Hepatocyte (in vitro differentiated cells): ENCODE data around the gene GJC1. TPM values are rescaled to one million over a fixed set of nuclear protein-coding genes. Genes with fewer than 3 reads are reported as not detected.

ENCODE experiments used
- DNase-seq: peaks from one replicate; pipeline ENCODE4 v3.0.0-alpha.2; 2016; ENCODE audit warnings: low spot score
- H2AFZ ChIP-seq: fragments of 200-600 bp; sonication (generic); 2 replicates; pipeline ENCODE4 v1.6.0; 2016; ENCODE audit warnings: antibody characterized with exemption, mild to moderate bottlenecking
- H3K27ac ChIP-seq: fragments of 200-600 bp; sonication (generic); 2 replicates; pipeline ENCODE4 v1.5.1; 2016; ENCODE audit warnings: mild to moderate bottlenecking
- H3K27me3 ChIP-seq: fragments of 200-600 bp; sonication (generic); 2 replicates; pipeline ENCODE4 v1.6.1; 2016
- H3K36me3 ChIP-seq: fragments of 200-600 bp; sonication (generic); replicated peaks from 2 replicates; pipeline ENCODE4 v1.5.1; 2016; ENCODE audit warnings: low read depth; ENCODE audit not compliant: insufficient read depth
- H3K4me1 ChIP-seq: fragments of 200-600 bp; sonication (generic); 2 replicates; pipeline ENCODE4 v1.5.1; 2016; ENCODE audit warnings: mild to moderate bottlenecking, moderate library complexity; ENCODE audit not compliant: insufficient read depth
- H3K4me2 ChIP-seq: fragments of 200-600 bp; sonication (generic); 2 replicates; pipeline ENCODE4 v1.6.0; 2016
- H3K4me3 ChIP-seq: fragments of 200-600 bp; sonication (generic); 2 replicates; pipeline ENCODE4 v1.5.1; 2016; ENCODE audit warnings: mild to moderate bottlenecking
- H3K79me2 ChIP-seq: fragments of 200-600 bp; sonication (generic); 2 replicates; pipeline ENCODE4 v1.6.0; 2017; ENCODE audit warnings: mild to moderate bottlenecking
- H3K9me2 ChIP-seq: fragments of 200-600 bp; sonication (generic); replicated peaks from 2 replicates; pipeline ENCODE4 v1.6.0; 2017; ENCODE audit warnings: mild to moderate bottlenecking; ENCODE audit not compliant: insufficient read depth
- H3K9me3 ChIP-seq: fragments of 200-600 bp; sonication (generic); 2 replicates; pipeline ENCODE4 v1.5.1; 2016; ENCODE audit warnings: low read depth, mild to moderate bottlenecking
- H4K20me1 ChIP-seq: fragments of 200-600 bp; sonication (generic); 2 replicates; pipeline ENCODE4 v1.6.0; 2016; ENCODE audit warnings: mild to moderate bottlenecking; ENCODE audit not compliant: insufficient read depth, poor library complexity, severe bottlenecking
- EZH2 ChIP-seq: fragments of 200-600 bp; sonication (generic); IDR thresholded peaks from 2 replicates; pipeline ENCODE4 v1.6.1; 2016; ENCODE audit warnings: antibody characterized with exemption, mild to moderate bottlenecking, borderline replicate concordance
- EZH2phosphoT487 ChIP-seq: fragments of 200-600 bp; sonication (generic); IDR thresholded peaks from one replicate; pipeline ENCODE4 v1.6.1; 2018; ENCODE audit warnings: antibody characterized with exemption, mild to moderate bottlenecking, low read depth, moderate library complexity; ENCODE audit not compliant: unreplicated experiment, severe bottlenecking
- WGBS: methylation state at CpG from one replicate; pipeline ENCODE4 v1.1.6; 2016; ENCODE audit warnings: low lambda C conversion rate; ENCODE audit errors: missing lambda C conversion rate; 5-methylcytosine and 5-hydroxymethylcytosine counted together
- polyA plus RNA-seq: library from polyadenylated mRNA; unstranded; fragments of >200 nt; fragmentation: Nextera tagmentation; extraction: Ambion mirVana; gene quantifications from 2 replicates; pipeline ENCODE4 v1.2.1, GENCODE V29; 2016
- total RNA-seq: library from RNA; depleted of rRNA; stranded (reverse); fragments of >200 nt; gene quantifications from 2 replicates; pipeline ENCODE4 v1.2.3, GENCODE V29; 2014
- TF ChIP-seq, protein P1 (sequence below): fragments of 200-600 bp; sonication (generic); IDR thresholded peaks from 2 replicates; pipeline ENCODE4 v1.5.1; 2016; ENCODE audit warnings: antibody characterized with exemption, mild to moderate bottlenecking; ENCODE audit not compliant: poor library complexity

The GJC1 gene
- total and polyA plus RNA-seq, 2 experiments from 2014 or later, result 7.5 to 11.4 TPM

DNA sequence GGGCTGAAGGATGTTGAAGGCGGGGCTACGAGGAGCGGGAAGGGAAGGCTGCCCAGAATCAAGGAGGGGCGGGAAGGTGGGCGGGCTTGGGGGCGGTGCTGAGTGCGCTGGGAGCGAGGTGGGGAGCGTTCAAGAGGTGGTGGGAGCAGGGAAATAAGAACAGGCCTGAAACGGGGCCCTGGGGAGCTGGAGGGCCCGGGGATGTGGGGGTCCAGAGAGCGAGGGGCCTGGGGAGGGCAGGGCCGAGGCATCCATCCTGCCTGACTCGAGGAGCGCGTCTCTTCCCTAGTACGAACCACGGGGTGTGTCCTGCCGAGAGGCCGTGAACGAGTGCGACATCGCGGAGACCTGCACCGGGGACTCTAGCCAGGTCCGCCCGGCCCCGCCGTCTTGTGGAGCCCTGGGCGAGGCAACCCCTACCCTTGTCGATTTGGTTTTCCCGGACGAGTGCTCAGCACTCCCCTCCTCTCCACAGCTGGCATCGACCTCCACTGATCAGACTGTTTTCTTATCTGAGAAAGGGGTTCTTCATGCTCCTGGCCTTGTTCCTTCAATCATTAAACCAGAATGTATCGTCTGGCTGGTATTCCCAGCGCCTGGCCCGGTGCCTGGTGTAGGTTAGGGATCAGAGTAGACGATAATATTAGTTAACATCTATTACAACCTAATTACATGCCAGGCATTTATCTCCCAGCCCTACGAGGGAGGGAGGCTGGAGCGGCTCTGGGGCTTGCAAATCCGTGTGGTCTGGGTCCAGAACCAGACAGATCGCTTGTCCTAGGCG, 54.1 kb downstream of the GJC1 start:
- no peaks in the 10 kb centered on the region for H3K36me3 ChIP-seq
- H4K20me1 ChIP-seq, result no peaks in the 10 kb centered on the region
- no peaks in the 10 kb centered on the region for H3K9me3 ChIP-seq
- H3K4me3 ChIP-seq, result peak overlapping the region; percentile 26
- H3K27me3 ChIP-seq, result no peaks in the 10 kb centered on the region
- H3K79me2 ChIP-seq, result no peaks in the 10 kb centered on the region
- 22% methylated on average over 27 of the region's 43 CpGs for WGBS
- peak overlapping the region; percentile 96 for H3K4me2 ChIP-seq
- peak; percentile 99 for DNase-seq
- no peaks in the 10 kb centered on the region for H3K4me1 ChIP-seq
- H2AFZ ChIP-seq, result peak overlapping the region; percentile 36
- H3K27ac ChIP-seq, result no peak overlapping the region
- no peak for TF ChIP-seq EZH2phosphoT487
- TF ChIP-seq, protein P1, sequence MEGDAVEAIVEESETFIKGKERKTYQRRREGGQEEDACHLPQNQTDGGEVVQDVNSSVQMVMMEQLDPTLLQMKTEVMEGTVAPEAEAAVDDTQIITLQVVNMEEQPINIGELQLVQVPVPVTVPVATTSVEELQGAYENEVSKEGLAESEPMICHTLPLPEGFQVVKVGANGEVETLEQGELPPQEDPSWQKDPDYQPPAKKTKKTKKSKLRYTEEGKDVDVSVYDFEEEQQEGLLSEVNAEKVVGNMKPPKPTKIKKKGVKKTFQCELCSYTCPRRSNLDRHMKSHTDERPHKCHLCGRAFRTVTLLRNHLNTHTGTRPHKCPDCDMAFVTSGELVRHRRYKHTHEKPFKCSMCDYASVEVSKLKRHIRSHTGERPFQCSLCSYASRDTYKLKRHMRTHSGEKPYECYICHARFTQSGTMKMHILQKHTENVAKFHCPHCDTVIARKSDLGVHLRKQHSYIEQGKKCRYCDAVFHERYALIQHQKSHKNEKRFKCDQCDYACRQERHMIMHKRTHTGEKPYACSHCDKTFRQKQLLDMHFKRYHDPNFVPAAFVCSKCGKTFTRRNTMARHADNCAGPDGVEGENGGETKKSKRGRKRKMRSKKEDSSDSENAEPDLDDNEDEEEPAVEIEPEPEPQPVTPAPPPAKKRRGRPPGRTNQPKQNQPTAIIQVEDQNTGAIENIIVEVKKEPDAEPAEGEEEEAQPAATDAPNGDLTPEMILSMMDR, result no peak
- no peak for TF ChIP-seq EZH2
- no peaks in the 10 kb centered on the region for H3K9me2 ChIP-seq

GRCh38 chr17:44775136-44775837, 54.8 kb downstream of the GJC1 start:
- peak overlapping the region; percentile 96 for H3K4me2 ChIP-seq
- H3K36me3 ChIP-seq, result no peaks in the 10 kb centered on the region
- no peaks in the 10 kb centered on the region for H3K79me2 ChIP-seq
- WGBS, result 2% methylated on average over 40 of the region's 50 CpGs
- no peak overlapping the region for H3K27ac ChIP-seq
- H3K4me3 ChIP-seq, result peak overlapping the region; percentile 24
- H4K20me1 ChIP-seq, result no peaks in the 10 kb centered on the region
- TF ChIP-seq EZH2 (no peak), EZH2phosphoT487 (no peak)
- TF ChIP-seq, protein P1, result no peak
- peak overlapping the region; percentile 42 for H2AFZ ChIP-seq
- no peak for DNase-seq
- H3K9me3 ChIP-seq, result no peaks in the 10 kb centered on the region
- no peaks in the 10 kb centered on the region for H3K27me3 ChIP-seq
- H3K4me1 ChIP-seq, result no peaks in the 10 kb centered on the region
- H3K9me2 ChIP-seq, result no peaks in the 10 kb centered on the region

DNA sequence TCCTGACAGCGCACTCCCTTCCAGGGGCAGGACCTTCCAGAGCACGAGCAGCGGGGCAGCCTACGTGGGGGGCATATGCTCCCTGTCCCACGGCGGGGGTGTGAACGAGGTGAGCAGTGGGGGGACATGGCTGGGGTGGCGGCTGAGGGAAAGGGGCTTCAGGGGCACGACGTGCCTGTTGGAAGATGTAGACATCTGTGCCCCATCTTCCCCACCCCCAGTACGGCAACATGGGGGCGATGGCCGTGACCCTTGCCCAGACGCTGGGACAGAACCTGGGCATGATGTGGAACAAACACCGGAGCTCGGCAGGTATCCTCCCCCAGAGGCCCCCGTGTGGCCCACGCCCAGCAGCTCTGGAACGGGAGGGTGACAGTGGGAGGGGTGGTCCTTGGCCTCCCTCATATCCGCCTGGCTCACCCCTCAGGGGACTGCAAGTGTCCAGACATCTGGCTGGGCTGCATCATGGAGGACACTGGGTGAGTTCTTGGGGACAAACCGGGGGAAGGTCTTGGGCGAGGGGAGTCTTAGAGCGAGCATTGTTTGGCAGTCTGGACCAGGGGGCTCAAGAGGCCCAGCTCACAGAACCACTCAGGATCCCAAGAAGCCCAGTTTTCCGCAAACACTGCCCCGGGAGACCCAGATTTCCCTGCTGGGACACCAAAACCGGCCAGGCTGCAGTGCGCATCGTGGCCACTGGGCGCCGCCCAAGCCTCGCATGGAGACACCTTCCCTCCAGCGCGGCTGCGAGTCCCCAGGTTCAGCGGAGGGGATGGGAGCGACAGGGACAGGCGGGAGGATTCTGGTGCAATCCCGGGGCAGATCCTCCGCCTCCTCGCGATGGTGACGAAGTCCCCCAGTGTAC, 55.6 kb downstream of the GJC1 start:
- Histone ChIP-seq H3K79me2 (no peaks in the 10 kb centered on the region), H3K9me3 (no peaks in the 10 kb centered on the region), H3K27ac (no peak overlapping the region), H3K4me3 (peak overlapping the region; percentile 24), H4K20me1 (no peaks in the 10 kb centered on the region), H3K4me2 (peak overlapping the region; percentile 96), H3K36me3 (no peaks in the 10 kb centered on the region), H3K4me1 (no peaks in the 10 kb centered on the region), H3K27me3 (no peaks in the 10 kb centered on the region), H3K9me2 (no peaks in the 10 kb centered on the region), H2AFZ (peak overlapping the region; percentile 42)
- DNase-seq, result peak; percentile 93
- 24% methylated on average over 35 of the region's 42 CpGs for WGBS
- TF ChIP-seq, protein P1, result peak; percentile 95
- TF ChIP-seq EZH2phosphoT487 (no peak), EZH2 (no peak)
